NCI-H2029 (cell line): ENCODE data around the gene TFF3.
"Not testable (repeated sequence)": the region's sequence is repeated elsewhere in the genome, so short reads cannot be mapped to it uniquely, and the experiment has no call there.

ENCODE experiments used
- DNase-seq: peaks from one replicate; lab custom pipeline; 2025; lab: John Stamatoyannopoulos, UW

Gene TFF3

DNA sequence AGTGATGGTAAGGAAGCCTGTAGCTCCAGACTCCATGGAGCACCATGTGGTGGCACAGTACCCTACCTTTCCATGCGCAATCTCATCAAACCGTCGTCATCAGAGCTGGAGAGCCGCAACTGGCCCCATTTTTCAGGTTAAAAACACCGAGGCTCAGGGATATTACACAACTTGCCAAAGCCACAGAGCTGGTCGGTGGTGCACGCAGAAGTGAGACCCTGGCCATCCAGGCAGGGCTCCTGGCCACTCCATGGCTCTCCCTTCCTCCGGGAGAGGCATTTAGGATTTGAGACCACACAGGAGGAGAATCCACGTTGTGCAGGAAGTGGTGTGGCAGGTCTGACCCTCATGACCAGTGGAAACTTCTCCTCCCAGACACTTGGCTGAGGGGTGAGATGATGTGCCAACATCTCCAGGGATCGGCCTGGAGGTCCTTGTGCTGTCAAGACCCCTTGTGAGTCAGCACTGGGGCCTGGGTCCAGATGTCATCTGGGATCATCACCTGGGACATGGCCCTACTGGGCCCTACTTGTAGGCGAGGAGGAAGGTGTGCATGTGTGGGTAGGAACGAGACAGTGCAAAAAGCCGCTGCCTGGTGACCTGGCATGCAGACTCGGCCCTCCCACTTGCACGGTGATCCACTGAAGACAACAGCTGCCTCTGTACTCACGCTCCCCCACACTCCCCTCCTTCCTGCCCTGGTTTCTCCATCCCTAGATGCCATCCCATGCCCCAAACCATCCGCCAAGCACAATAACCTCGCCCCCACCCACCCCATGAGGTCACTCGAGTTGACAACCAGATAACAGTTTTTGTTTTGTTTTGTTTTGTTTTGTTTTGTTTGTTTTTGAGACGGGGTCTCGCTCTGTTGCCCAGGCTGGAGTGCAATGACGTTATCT lies 10.4 kb downstream of the TFF3 start:
- DNase-seq, result no peak

DNA sequence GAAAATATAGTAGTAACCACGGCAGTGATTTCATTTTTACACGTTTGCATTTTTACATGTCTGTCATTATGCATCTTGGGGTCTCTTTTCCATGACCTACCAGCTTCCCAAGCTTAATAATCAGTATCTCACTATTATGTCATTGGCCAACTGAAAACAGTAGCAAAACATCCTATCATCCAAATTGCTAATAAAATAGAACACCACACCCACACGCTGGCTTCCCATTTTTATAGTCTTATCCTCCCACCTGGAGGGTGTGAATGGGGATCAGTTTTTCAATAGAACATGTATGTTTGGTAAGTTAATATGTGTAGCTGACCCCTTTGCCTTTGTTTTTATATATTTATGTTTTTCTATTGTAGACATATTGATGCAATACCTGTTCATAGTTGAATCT lies 11.8 kb downstream of the TFF3 start:
- no peak for DNase-seq

DNA sequence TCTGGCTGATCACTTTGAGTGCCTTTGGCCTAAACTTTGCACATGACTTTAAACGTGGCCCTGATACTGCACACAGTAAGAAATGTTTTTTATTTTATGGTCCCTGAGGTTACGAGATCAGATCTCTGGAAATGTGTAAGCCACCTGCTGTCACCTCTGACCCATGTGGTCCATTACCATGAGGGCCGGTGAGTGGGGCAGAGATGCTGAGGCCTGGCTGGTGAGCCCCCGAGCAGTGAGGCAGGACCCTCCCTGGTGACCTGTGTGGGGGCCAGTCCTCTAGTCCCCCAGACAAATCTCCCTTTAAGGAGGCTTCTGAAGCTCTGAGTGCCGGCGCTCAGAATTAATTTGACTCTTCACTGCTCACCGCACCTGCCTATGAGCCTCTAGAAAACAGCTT lies 12.4 kb downstream of the TFF3 start:
- DNase-seq, result no peak

DNA sequence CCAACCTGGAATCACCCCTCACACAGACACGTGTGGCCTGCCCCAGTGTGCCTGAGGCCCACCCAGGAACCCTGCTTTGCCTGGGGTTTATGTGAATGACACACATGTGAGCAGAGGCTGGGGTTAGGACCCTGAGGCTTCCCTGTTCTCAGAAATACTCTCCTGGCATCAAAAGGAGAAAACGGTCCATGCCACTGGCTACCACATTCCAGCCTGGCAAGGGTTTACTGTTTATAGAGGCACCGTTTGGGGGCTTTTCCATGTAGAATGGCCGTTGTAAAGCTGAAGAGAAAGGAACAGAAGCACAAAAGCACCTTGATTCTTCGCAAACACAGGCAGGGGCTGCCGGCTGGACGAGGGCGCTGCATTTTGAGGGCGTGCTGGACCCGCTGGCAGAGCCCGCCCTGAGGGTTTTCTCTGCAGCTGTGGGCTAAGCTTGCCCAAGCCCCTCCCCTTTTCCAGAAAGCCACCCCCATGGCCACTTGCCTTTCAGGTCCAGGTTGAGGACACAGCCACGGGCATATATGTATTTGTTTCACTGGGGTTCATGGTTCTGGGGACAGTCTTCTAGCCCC lies 13.0 kb downstream of the TFF3 start:
- no peak for DNase-seq

DNA sequence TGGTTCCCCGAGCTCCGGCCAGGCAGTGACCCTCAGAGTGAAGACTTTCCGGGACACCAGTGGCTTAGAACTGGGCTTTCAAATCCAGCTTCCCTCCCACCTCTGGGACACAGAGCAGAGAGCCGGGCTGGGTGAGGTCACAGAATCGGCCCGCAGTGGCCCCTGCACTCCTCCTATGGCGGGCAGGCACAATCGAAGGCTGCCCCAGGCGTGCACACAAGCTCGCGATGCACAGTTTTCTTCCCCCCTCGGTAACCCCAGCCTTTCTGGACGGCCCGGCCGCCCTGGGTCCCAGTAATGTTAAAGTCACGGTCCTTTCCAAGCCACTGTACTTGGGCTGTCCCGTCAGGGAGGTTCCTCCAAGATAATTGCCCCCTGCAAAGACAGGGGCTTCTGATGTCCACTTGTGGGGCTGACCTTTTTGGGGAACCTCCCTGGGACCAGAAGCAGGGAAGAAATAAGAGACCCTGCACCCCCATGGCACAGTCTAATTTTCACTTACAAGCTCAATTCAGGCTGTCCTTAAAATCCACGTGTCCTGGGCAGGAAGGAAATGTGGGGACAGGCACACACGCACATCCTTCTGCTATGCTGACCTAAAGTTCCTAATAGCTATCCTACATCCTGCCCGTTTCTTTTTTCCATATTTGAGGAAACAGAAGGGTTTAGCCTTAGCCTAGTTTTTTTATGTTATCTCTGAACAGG lies 13.7 kb downstream of the TFF3 start:
- DNase-seq, result no peak

DNA sequence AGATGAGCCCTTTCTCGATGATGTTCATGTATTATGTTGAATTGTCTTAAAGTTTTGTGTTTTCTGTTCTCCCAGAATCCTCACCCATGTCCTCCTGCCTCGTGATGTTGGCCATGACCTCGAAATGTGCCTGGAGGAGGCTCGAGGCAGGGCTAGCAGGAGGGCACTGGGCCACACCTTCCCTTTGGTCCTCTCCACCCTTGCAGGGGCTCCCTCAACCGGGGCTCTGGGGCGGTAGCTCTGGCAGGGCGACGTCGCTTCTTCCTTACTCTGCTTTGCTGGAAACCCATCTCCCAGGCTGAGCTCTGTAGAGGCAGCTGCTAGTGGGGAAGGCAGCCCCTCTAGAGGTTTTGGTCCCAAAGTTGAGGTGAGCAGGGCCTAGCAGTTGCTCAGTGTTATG lies 14.3 kb downstream of the TFF3 start:
- no peak for DNase-seq

DNA sequence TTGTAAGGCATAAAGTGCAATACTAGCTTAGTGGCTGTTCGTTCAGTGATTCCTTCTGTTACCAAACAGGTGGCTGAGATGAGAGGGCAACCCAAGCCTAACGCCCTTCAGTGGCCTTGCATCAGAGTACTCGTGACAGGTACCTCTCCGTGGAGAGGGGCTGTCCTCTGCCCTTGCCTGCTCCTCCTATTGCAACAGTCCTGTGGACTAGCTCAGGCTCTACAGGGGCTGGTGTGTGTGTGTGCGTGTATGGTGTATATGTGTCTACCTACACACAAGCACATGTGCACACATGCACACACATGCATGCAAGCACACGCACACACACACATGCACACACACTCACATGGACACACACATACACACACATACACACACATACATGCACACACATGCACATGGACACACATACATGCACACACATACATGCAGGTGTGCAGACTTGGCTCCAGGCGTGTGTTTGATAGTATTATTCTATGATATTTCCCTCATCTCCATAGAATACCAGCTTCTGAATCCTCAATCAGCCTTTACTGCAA lies 15.1 kb downstream of the TFF3 start:
- no peak for DNase-seq

DNA sequence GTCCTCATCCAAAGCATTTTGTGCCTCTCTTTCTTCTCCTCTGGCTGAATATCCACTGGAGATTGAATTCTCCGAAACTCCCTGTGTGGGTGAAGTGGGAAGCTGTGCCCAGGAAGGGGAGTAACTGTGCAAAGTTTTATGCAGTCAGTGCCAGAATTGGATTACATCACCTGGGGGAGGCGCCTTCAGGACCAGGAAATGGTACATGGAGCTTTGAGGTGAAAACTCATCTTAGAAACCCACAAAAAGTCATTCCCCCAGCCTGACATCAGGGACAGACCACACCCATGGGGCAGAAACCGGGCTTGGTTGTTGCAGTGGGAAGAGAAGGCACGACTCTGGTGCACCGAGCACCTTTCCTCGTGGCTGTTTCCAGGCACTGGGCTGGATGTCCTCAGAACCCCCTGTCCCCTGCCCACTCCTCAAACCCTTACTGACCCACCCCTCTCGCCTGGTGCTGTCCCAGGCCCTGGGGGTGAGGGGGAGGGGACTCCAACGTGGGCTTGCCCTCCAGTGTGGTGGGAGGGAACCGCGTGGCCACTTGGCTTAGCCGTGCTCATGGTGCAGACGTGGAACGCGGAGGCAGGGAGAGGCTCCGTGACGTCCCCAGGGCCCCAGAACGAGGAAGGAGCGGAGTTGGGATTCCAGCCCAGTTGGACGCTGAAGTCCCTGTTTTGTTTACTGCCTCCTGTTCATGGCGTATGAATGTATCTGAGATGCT lies 15.7 kb downstream of the TFF3 start:
- DNase-seq, result no peak

DNA sequence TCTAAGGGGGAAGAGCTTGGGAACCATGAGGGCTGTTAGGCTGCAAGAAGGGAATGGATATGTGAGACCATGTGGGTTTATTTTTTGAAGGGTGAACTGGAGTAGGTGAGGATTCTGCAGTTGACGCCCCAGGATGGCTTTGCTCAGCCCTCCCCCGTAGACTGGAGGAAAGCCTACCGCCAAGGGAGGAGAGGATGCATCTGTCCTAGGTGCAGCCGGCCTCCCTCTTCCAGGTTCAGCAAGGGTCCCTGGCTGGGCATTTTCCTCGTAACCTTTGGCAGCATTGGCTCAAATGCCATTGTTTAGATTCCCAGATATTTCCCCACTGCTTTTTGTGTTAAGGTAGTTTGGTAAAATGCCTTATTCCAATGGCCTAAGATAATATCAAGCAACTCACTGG lies 16.6 kb downstream of the TFF3 start:
- no peak for DNase-seq

DNA sequence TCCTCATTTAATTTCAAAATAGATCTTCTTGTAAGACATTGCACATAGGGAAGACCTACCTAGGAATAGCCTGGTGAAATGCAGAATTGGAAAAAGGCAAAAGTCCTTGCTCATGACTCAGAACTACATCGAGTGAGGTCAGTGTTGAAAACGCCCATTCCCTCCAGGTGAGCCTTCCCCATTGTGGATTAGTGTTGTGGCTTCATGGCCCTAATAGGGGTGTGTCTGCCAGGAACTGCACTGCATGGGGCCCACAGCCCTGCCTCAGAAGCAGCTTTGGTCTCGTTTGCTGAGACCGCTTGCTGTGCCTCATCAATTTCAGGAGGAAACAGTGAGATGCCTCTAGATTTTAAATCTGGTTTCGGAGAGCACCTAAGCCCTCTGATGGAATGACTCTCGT lies 17.0 kb downstream of the TFF3 start:
- DNase-seq, result no peak

DNA sequence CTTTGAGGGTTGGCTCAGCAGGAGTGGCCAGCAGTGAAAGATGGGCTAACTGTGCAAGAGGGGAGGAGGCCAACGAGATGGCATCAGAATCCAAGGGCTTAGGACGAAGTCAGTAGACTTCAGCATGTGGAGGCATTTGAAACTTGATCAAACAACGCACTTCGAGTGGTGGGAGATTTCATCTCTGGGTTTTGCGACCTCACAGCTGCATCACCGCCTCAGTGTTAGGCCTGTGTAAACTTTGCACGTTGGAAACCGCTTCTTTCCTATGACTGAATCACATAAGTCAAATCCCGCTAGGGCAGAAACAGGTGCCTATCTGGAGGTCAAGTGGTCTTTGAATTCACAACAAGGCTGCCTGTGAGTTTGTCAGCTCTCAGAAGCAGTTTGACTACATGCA lies 17.8 kb downstream of the TFF3 start:
- no peak for DNase-seq

DNA sequence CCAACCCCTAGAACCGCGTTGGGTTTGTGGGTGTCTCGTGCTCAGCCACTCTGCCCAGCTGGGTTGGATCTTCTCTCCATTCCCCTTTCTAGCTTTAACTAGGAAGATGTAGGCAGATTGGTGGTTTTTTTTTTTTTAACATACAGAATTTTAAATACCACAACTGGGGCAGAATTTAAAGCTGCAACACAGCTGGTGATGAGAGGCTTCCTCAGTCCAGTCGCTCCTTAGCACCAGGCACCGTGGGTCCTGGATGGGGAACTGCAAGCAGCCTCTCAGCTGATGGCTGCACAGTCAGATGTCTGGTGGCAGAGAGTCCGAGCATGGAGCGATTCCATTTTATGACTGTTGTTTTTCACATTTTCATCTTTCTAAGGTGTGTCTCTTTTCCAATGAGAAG lies 18.7 kb downstream of the TFF3 start:
- no peak for DNase-seq

DNA sequence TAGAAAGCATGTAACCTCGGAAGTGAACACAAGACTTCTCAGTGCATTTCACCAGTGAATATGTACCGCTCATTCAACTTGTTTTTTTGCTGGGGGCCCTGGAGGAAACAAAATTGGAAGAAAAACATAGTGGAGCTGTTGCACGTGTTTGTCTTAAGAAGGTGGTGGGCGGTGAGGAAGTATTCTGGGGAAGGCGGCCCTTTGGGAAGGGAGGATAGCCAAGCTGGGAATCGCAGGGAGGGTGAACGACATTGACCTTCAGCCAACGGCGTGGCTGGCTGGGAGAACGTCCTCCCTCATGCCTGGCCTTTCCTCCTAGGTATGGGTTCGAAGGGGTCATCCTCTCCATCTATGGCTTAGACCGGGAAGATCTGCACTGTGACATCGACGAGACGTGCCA lies 19.4 kb downstream of the TFF3 start:
- no peak for DNase-seq

DNA sequence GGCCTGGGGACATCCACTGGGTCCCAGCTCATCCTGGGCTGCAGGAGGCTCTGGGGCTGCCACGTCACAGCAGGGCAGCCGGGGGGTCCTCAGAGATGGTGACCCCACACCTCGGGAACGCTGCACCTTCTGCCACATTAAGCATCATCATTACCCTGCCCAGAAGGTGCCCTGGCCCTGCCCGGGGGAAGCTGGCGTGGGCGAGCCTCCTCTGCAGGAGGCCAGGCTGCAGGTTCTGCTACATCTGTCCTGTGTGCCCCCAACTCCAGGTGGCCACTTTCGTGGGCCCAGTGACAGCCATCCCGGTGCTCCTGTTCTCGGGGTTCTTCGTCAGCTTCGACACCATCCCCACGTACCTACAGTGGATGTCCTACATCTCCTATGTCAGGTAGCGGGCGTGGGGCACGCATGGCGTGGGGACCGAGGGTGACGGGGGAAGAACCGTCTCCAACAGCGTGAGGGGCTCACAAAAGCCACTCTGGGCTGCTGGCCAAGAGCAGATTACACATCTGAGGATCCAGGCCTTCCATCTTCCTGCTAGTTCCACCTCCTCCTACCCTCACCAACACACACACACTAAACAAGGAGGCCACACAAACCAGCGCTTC lies 20.8 kb downstream of the TFF3 start:
- DNase-seq, result no peak

DNA sequence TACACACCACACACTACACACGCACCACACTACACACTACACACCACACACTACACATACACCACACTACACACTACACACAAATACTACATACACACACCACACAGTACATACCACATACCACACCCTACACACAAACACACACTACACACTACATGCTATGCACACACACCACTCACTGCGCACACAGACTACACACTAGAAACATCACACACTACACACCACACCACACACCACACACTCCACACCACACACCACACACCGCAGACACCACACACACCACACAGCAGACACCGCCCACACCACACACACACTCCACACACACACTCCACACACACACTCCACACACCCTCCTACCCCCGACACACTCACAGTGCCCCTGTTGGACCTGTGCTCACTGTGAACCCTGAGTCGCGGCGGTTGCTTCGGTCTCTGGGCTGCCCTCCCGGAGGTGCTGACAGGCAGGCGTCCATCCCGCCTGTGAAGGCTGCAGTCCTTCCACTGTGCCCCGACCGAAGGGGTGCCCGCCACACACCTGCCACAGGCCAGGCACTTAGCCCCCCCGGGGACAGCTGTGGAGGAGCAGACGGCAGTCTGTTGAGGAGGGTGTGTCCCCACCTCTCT lies 21.4 kb downstream of the TFF3 start:
- no peak for DNase-seq

DNA sequence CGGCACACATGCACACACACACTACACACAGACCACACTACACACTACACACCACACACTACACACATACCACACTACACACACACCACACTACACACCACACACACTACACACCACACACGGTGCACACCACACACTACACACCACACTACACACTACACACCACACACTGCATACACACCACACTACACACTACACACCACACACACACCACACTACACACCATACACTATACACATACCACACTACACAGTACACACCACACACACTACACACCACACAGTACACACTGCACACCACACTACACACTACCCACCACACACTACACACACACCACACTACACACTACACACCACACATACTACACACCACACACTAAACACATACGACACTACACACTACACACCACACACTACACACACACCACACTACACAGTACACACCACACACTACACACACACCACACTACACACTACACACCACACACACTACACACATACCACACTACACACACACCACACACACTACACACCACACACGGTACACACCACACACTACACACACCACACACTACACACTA lies 22.6 kb downstream of the TFF3 start:
- not testable (repeated sequence) for DNase-seq

DNA sequence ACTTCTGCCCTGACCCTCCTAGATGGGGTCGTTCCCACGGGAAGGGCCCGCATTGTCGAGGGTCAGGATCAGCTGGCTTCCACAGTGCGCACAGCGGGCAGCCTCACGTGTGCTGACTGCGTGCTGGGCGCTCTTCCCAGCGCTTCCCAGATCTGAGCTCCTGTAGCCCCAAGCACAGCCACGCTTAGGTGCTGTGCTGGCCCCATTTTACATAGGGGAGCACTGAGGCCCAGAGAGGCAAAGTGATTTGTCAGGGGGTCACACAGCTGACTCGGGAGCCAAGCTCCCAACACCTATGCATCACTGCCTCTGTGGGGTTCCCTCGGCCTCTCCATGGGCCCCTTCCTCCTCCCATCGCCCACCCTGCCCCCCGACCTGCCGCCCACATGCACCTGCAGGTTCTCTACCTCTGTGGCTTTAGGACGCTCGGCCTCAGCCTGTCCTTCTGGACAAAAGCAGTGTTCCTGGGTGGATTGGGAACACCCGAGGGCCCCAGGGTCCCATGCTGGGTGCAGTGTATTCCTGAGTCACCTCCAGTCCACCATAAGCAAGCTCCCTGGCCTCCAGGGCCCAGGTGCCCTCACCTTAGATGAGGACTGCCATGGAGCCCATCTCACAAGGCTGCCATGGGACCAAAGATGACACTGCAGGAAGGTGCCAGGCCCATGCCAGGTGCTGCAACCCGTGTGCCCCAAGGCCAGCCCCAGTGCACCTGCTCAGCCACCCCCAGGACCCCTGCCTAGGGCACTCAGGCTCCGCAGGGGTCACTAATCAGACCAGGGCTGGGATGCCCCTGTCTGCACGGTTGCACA lies 23.3 kb downstream of the TFF3 start:
- DNase-seq, result no peak

DNA sequence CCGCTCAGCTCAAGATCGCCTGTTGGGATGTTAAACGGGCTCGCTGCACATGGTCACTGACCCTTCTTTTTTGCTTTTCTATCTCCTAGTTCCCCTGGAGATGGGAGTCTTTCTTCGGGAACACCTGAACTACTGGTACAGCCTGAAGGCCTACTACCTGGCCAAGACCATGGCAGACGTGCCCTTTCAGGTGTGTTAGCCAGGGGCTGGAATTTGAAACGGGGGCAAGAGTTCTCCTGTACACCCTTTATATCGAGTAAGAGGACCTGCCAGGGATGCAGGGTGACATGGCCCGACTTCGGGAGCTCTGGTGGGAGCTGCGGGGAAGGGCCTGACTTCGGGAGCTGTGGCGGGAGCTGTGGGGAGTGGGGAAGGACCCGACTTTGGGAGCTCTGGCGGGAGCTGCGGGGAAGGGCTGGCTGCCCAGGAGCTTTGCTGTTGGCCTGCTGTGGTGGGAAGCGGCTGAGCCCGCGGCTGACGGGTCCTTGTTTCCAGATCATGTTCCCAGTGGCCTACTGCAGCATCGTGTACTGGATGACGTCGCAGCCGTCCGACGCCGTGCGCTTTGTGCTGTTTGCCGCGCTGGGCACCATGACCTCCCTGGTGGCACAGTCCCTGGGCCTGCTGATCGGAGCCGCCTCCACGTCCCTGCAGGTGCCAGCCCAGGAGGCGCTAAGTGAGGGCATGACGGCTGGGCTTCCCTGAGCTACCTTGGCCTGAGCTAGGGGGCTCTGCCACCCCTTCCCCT lies 24.0 kb downstream of the TFF3 start:
- no peak for DNase-seq

DNA sequence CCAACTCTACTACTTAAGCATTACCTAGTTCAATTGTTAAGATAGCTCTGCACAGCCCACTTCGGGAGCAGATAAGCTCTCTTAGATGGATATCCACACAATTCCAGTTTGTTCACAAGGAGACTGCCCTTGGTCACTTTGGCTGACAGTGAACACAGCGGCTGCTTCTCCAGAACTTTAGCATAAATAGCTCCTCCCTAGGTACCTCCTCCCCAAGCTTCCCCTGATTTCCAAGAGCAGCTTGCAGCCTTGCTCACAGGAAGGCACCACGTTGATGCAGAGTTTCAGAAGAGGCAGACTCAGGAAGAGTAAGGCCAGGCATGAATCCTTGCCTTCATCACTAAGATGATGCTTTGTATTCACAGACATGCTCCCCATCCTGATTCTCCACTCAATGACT lies 24.7 kb downstream of the TFF3 start:
- DNase-seq, result no peak
